Activated naive CD4-positive, alpha-beta T cell (primary cell): Measurements from ENCODE around the gene SLC39A10.
"Not testable (repeated sequence)": the region's sequence is repeated elsewhere in the genome, so short reads cannot be mapped to it uniquely, and the experiment has no call there.

Experiments
- DNase-seq, 4 experiments: peaks; one replicate each; lab custom pipeline; 2025; lab: John Stamatoyannopoulos, UW

Gene SLC39A10

DNA sequence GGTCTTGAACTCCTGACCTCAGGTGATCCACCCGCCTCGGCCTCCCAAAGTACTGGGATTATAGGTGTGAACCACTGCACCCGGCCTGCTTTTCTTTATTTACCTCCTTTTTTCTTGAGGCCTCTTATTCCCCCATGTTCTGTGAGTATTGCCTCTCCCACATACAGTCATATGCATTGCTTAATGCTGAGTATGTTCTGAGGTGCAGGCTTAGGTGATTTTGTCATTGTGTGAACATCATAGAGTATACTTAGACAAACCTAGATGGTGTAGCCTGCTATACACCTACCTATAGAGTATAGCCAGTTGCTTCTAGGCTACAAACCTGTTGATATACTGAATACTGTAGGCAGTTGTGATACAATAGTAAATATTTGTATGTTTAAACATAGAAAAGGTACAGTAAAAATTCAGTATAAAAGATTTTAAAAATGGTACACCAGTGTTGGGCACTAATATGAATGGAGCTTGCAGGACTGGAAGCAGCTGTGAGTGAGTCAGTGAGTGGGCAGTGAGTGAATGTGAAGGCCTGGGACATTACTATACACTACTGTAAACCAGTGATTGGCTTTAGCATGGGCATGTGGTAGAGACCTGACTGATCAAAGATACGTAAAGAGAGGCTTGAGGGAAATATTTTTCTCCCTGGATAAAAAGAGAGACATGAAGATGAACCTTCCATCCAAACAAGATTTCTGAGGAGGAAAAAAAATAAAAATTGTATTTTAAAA, 17.6 kb downstream of the SLC39A10 start:
- no peak for DNase-seq

DNA sequence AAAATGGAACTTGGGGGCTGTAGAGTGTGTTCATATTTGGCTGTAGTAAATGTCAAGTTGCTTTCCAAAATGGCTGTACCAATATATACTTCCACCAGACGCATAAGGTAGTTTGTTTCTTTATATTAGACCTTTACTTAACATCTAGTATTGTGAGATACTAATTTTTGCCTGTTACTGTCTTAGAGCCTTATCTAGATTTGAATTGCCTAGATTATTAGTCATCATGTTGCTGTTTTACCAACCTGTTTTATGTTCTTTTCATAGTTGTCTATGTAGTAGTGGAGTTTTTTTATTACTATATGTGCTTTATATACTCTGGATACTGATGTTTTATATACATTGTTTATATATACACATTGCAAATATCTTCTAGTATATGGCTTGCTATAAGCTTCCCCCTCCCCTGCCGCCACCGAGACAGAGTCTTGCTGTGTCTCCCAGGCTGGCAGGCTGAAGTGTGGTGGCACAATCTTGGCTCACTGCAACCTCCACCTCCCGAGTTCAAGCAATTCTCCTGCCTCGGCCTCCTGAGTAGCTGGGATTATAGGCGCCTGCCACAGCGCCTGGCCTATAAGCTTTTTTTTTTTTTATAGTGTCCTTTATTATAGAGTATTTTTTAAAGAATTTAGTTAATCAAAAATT, 18.9 kb downstream of the SLC39A10 start:
- no peak for DNase-seq

DNA sequence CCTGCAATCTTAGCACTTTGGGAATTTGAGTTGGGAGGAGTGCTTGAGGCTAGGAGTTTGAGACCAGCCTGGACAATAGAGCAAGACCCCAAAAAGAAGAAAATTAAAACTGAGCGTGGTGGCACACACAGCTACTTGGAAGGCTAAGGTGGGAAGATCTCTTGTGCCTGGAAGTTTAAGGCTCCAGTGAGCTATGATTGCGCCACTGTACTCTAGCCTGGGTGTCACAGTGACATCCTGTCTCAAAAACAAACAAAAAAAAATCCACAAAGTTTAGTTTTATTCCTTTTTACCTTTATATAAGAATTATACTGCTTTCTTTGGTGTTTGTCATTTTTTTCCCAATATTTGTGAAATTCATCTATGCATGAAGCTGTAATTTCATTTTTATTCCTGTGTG, 20.3 kb downstream of the SLC39A10 start:
- no peak for DNase-seq

DNA sequence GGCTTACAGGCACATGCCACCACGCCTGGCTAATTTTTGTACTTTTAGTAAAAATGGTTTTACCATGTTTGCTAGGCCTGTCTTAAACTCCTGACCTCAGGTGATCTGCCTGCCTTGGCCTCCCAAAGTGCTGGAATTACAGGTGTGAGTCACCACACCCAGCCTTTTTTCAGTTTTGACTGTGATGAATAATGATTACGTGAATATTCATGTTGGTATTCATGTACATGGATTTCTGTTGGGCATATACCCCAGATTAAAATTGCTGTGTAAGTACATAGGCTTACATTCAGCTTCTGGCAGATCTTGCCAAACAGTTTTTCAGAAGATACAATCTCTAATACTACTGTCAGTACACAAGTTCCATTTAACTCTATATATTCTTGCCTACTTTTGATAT, 20.9 kb downstream of the SLC39A10 start:
- DNase-seq: no peak

DNA sequence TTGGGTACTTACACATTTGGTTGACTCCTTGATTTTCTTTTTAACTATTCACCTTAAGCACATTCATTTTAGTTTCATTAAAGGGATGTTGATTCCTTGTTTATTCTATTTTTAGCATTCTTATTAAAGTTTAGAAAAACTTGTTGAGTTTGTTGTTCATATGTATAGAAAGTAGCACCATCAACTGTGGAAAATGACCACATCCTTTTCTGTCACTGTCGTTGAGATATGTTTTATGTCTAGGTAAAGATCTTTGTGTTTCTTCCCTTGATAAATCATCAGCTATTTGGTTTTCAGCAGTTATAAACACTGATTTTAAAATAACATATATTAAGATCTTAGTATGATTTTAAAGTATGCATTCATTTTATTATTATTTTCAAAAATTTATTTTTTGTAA, 25.1 kb downstream of the SLC39A10 start:
- no peak for DNase-seq

DNA sequence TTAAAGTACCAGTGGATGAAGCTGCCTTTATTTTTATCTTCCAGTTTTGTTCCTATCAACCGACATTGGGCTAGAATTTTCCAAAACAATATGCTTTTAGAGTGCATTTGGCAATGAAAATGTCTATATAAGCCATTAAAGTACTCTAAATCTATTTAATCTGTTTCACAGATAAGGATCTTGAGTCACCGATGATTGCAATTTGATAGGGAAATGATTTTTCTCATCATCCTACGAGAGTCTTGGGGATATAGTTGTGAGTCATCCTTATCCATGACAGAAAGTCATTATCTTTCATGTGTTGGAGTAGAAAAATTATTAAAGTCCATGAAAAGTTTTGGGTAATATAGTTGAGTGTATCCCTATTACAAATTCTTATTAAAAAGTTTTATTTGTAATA, 26.1 kb downstream of the SLC39A10 start:
- DNase-seq: no peak

DNA sequence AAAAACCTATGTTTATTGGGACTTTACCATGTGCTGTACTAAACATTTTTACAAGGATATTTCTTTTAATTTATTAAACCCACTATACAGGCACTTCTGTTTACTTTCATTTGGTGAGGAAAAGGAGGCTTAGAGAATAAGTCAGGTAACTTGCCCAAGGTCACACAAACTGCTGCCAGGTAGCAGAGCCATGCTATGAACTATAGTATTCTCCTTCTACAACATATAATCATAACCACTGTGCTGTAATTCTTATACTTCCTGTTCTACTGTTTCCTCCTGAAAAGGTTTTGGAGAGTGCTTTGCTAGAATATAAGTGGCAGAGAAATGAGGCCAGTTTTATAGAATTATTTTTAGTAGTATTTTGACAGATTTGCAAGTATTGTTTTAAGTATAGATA, 29.5 kb downstream of the SLC39A10 start:
- no peak for DNase-seq

DNA sequence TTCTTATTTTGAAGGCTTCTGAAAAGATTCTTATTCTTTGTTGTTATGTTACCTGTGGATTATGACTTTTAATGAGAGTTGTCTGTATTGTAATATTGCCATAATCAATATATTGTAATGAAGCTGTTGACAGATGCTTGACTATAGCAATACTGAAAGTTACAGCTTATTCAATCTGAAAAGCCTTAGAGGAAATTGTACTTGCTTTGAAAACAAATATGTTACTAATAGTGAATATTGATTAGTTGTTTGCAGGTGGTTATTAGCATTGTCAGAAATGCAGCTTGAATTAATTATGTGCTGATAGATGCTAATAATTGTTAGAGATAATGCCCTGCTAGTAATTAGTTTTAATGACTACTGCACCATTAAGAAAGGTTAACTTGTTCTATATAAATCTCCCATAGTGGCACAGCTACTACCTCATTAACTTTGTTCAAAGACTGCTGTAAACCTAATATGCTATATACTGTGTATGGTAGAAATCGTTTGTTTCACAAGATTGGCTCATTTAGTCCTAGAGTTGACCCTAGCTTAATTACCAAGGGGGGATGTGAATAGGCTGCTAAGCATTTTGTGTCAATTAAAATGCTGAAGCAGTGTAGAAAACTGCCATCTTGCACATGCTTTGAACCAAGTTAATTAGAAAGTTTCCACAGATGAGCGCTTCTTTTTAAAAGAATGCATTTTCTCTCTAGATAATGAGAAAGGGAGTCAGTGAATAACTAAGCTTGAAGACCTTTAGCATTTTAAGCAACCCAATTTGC, 30.5 kb downstream of the SLC39A10 start:
- no peak for DNase-seq

DNA sequence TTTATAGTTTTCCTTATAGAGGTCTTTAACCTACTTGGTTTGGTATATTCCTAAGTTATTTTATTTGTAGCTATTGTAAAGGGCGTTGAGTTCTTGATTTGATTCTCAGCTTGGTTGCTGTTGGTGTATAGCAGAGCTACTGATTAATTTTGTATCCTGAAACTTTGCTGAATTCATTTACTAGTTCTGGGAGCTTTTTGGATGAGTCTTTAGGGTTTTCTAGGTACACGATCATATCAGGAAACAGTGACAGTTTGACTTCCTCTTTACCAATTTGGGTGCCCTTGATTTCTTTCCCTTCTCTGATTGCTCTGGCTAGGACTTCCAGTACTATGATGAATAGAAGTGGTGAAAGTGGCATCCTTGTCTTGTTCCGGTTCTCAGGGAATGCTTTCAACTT, 35.5 kb downstream of the SLC39A10 start:
- DNase-seq: not testable (repeated sequence)

DNA sequence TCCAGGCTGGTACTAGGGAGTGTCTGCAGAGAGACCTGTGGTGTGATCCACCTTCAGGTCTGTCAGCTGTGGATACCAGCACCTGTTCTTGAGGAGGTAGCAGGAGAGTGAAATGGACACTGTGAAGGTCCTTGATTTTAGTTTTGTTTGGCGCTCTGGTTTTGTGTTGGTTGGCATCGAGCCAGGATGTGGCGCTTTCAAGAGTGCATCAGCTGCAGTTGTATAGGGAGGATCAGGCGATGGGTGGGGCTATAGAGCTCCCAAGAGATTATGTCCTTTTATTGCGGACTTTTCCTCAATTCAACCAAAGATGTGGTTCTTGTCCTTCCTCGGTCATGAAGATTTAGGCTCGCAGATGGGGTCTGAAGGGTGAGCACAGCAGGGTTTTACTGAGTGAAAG, 37.5 kb downstream of the SLC39A10 start:
- DNase-seq: no peak

DNA sequence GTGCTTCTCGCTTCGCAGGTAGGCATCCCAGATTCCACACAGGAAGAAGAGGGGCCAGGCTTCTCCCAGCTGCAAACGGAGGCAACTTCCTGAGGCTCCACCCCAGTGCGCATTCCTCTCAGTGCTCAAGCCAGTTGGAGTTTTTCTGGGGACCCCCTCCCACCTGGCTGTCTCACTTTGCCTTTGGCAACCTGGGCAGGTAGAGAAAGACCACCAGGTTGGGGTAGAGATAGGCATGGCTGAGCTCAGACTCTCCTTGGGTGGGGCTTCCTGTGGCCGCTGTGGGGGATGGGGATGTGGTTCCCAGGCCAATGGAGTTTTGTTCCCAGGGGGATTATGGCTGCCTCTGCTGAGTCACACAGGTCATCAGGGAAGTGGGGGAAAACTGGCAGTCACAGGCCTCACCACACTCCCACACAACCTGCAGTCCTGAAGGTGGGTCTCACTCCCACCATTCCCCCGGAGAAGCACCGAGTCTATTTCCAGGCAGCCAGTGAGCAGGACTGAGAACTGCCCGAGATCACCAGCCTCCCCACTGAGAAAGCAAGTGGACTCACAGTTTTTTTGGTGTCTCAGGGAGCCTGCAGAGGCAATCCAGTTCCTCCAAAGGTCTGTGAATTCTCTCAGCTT, 38.1 kb downstream of the SLC39A10 start:
- DNase-seq: no peak

DNA sequence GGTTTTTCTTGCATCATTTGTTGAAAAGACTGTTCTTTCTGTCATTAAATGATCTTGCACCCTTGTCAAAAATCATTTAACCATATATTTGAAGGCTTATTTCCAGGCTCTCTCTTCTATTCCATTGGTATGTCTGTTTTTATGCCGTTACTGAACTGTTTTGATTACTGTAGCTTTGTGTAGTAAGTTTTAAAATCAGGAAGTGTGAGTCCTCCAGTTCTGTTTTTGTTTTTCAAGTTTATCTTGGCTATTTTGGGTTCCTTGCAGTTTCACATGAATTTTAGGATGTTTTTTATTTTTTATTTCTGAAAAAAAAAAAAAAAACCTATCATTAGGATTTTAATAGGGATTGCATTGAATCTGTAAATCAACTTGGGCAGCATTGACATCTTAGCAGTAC, 39.0 kb downstream of the SLC39A10 start:
- no peak for DNase-seq

DNA sequence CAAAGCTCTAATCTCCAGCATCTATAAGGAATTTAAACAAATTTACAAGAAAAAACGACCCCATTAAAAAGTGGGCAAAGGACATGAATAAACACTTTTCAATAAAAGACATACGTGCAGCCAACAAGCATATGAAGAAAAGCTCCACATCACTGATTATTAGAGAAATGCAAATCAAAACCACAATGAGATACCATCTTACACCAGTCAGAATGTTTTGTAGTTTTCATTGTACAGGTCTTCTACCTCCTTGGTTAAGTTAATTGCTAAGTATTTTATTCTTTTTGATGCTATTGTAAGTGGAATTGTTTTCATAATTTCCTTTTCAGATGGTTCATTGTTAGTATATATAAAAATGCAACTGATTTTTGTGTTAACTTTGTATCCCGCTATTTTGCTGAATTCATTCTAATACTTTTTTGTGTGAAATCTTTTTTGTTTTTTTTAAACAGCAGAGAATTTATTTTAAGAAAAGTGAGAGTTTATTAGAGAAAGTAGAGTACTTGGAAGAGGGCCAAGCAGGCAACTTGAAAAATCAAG, 40.7 kb downstream of the SLC39A10 start:
- DNase-seq: no peak

DNA sequence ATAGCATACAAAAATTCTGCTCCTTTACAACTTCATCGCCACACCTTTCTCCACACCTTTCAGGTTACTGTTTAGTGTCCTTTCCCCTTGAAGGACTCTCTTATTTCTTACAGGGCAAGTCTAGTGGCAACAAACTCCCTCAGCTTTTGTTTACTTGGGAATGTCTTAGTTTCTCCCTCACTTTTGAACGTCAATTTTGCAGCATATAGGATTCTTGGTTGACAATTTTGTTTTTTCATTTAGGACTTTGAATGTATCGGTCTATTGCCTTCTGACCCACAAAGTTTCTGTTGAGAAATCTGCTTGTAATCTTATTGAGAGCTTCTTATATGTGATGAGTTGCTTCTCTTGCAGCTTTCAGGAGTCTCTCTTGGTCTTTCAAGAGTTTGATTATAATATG, 43.5 kb downstream of the SLC39A10 start:
- no peak for DNase-seq

DNA sequence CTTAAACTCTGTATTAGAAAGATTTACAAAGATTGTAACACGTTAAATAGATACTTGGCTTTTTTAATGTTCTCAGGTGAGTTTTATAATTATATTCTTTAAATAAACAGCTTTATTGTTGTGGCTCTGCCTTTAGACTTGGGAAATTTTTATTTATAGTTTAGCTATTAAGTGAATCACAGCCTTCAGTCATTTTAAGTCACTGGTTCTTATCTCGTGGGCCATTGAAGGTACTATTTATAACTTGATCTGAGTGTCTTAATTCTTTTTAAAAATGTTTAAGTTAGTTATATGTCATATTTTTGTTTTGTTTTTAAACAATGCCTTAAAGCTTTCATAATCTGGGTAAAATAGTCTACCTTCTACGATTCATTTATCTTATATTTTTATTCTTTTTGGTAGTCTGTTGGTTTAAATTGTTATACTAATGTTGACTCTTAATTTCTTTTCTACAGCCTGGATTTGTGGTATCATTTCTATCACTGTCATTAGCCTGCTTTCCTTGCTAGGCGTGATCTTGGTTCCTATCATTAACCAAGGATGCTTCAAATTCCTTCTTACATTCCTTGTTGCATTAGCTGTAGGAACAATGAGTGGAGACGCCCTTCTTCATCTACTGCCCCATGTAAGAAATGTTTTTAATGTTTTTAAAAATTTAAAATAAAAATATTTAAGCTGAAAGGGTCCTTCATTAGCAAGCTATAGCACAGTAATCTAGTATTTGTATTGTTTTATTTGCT, 49.3 kb downstream of the SLC39A10 start:
- DNase-seq: no peak

DNA sequence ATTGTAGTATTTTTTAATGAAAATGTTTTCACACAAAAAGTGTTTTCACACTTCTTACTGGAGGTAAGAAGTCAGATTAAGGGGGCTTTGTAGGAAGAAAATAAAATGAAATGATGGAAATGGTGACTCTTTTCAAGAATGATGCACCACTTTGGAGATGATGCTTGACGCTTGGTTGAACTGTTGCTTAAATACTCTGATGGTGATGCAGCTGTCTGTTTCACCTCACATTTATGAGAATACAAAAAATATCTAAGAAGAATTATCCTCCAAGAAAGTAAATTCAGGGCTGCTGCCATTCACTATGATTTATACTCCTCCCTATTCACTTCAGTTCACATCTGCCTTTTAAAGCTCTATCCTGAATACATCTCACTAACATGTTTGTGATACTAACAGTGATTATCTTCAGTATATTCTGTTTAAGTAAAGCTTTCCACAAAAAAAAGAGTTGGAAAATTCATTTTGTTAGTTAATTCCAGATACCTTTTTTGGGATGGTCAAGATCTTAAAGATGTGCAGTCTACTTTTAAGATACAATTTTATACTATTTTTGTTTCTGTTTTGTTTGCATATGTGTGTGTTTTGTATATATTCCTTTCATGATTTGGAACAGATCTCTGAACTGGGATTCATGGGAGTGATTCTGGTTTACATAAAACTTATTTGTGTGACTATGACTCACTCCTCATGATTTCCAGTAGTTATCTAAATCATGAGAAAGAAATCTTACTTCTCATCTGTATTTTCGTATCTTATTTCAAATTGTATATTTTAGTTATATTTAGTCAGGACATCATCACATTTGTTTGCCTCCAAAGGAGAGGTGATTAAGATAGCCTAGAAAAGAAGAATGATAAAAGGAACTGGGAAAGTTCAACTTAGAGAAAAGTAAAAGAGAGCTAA, 53.1 kb downstream of the SLC39A10 start:
- no peak for DNase-seq

DNA sequence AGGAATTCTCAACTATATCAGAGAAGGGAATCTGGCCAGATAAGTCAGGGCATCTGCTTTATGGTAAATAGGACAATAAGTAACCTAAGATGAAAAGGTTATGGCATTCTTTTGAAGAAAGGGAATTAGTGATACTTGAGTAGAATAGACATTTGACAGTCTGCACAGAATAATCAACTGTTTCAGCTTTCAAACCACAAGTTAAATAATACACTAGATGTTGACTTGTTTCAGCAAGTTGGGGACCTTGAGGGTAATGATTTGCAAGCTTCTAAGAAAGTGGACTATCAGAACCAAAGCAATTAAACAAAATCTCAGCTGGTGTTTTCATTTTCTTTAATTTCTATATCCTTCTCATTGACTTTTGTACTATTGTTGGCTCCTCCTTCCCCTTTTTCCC, 54.5 kb downstream of the SLC39A10 start:
- DNase-seq: no peak

DNA sequence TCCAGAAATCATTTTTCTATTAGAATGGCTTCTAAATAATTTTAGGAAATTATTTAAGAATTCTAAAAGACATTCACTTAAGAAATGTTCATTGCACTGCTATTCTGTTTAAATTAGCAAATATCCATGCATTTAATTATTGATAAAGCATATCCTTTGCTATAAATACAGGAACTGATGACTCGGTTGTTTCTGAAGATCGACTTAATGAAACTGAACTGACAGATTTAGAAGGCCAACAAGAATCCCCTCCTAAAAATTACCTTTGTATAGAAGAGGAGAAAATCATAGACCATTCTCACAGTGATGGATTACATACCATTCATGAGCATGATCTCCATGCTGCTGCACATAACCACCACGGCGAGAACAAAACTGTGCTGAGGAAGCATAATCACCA, 59.4 kb downstream of the SLC39A10 start:
- no peak for DNase-seq

DNA sequence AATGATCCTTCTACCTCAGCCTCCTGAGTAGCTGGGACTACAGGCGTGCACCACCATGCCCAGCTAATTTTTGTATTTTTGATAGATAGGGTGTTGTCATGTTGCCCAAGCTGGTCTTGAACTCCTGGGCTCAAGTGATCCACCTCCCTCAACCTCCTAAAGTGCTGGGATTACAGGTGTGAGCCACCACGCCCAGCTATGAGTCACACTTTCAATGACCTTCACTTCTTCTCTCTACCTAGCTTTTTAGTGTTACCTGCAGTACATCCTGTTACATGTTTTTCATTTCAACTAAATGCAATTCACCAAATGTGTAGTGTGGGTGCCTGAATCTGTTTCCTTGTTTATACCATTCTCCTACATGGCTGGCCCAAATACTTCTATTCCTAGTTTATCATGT, 64.0 kb downstream of the SLC39A10 start:
- no peak for DNase-seq

DNA sequence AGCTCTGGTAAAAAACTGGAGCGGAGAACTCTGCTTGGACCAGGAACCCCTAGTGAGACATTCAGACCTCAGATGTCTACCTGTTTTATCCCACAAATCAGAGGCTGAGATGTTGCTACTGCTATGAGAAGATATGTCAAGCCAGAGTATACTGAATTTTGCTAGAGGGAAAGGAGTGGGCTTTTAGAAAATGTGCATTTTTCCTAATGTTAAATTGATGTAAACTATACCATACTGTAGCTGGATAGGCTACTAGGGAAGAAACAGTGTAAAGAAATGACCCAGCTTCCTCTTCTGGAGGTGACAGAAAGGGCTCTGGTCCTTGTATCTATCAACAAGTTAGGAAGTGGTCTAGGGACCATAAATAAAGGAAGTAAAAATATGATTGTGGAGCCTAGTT, 65.0 kb downstream of the SLC39A10 start:
- DNase-seq: no peak

DNA sequence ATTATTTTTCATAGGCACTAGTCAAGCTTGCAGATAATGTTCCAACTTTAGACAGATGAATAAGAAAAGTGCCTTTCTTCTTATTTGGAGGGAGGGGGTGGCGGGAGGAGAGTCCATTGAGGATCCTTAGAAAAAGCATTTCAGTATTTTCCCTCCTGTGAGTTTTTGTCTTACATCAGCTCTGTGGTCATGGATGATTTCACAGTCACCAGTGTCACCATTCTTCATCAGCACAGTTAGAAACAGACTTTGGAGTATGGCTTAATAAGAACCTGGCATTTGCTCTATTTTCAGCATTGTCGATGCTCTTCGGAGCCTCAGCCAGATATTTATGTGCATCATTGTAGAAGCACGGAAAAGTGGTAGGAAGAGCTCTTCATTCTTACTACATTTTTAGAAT, 70.1 kb downstream of the SLC39A10 start:
- DNase-seq: no peak
